ENCODE measurements around the gene SLC4A3.
A peak's percentile ranks its signal among the peaks of the same experiment; 100 is the strongest.

SLC4A3 gene

GRCh38 chr2:219634171-219634940 lies 6.9 kb downstream of the SLC4A3 start:
- no peak for DNase-seq

GRCh38 chr2:219634951-219635751 lies 7.7 kb downstream of the SLC4A3 start:
- DNase-seq: no peak

GRCh38 chr2:219636144-219636915 lies 8.9 kb downstream of the SLC4A3 start:
- no peak for DNase-seq

GRCh38 chr2:219636941-219637841 lies 9.8 kb downstream of the SLC4A3 start:
- no peak for DNase-seq

- DNase-seq: no peak
Measured at GRCh38 chr2:219637842-219638185, 10.4 kb downstream of the SLC4A3 start.

GRCh38 chr2:219638217-219638947 lies 11.0 kb downstream of the SLC4A3 start:
- DNase-seq: no peak

- no peak for DNase-seq
Measured at GRCh38 chr2:219638948-219639755, 11.7 kb downstream of the SLC4A3 start.

GRCh38 chr2:219641390-219642068 lies 14.1 kb downstream of the SLC4A3 start:
- no peak for DNase-seq

GRCh38 chr2:219642069-219642454 lies 14.6 kb downstream of the SLC4A3 start:
- DNase-seq: no peak

GRCh38 chr2:219642465-219643083 lies 15.1 kb downstream of the SLC4A3 start:
- peak; percentile 70 to 74 for DNase-seq

GRCh38 chr2:219643084-219643473 lies 15.6 kb downstream of the SLC4A3 start:
- DNase-seq: no peak

GRCh38 chr2:219643788-219644398 lies 16.5 kb downstream of the SLC4A3 start:
- no peak for DNase-seq

- no peak for DNase-seq
Measured at GRCh38 chr2:219644801-219645480, 17.5 kb downstream of the SLC4A3 start.

- no peak for DNase-seq
Measured at GRCh38 chr2:219645631-219646527, 18.4 kb downstream of the SLC4A3 start.

GRCh38 chr2:219648176-219648575 lies 20.7 kb downstream of the SLC4A3 start:
- no peak for DNase-seq

- DNase-seq: no peak
Measured at GRCh38 chr2:219648963-219649362, 21.5 kb downstream of the SLC4A3 start.

- DNase-seq: no peak
Measured at GRCh38 chr2:219650426-219651248, 23.2 kb downstream of the SLC4A3 start.
